Activated CD8-positive, alpha-beta memory T cell treated with anti-CD3 and anti-CD28 coated beads, Interleukin-2, amount 50 U/mL, for 4 hours (primary cell): ENCODE results near the gene RERE.
"Not testable (repeated sequence)": the region's sequence is repeated elsewhere in the genome, so short reads cannot be mapped to it uniquely, and the experiment has no call there.

Experiments
- DNase-seq: peaks from one replicate; pipeline ENCODE4 v3.0.0-alpha.2; 2020

RERE gene

GRCh38 chr1:8712413-8713231 is 104.8 kb downstream of the RERE start:
- DNase-seq = no peak

- DNase-seq = no peak
Observed at GRCh38 chr1:8711873-8712412, 105.5 kb downstream of the RERE start.

DNA sequence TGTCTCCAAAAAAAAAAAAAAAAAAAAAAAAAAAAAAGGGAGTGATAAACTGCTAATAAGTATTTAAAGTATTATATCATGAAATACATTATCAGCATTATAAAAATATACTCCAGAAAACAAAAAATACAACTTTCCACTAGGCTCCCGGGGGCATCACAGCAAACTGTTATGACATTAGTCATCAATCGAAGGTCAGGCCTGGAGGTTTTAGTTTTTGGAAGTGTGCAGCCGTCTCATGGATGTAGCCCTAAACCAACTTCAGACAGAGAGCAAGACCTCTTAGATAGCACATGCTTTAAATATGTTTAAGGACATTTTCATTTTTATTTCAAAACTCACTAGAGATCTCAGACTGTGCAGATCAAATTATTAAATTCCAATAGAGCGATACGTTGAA is 106.3 kb downstream of the RERE start:
- DNase-seq = no peak

DNA sequence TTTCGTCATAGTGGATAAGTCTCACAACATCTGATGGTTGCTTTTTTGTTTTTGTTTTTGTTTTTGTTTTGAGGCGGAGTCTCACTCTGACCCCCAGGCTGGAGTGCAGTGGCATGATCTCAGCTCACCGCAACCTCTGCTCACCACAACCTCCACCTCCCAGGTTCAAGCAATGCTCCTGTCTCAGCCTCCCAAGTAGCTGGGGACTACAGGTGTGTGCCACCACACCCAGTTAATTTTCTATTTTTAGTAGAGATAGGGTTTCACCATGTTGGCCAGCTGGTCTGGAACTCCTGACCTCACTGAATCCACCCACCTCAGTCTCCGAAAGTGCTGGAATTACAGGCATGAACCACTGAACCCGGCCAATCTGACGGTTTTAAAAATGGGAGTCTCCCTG is 109.2 kb downstream of the RERE start:
- no peak for DNase-seq

- DNase-seq = no peak
Observed at GRCh38 chr1:8706995-8707396, 110.4 kb downstream of the RERE start.

DNA sequence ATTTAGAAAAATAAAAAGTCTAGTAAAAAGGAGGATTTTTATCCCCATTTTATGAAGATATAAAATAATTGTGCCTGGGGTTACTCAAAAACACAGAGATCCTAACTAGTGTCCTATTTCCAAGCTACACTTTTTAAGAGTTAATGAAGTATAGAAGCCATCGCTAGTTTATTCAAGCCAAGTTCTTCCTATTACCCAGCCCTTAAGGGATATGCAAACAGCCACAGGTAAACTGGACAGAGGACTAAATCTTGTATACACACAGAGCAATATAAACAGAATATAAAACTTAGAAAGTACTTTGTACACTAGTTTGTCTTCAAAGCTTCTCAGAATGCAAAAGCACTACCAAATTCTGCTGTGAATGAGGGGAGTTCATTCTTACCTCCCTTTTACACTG is 111.1 kb downstream of the RERE start:
- DNase-seq = no peak

DNA sequence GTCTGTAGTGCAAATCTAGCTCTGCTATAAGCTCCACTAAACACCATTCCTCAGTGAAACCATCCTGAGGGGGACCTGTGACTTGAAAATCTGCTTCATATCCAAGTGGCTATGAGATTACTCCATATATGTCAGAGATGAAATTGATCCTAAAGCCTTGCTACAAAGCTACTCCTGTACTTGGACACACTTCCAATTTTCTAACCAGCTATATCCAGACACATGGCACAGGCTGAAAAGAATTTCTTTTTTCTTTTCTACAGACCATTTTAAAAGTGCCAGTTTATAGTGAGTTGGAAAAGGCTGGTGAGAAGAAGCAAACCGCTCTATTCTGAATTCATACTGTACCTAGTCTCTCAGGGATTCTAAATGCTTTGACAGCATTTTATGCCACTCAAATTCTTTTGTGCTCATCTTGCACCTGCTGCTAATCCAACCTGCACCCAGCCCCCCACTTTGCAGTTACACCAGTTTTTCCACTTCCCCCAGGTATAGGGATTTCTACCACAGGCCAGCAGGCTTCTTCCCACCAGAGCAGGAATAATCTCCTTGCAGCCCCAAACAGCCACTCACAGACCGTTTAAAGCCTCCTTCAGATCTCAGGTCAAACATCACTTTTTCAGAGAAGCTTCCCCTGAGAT is 112.5 kb downstream of the RERE start:
- no peak for DNase-seq

DNA sequence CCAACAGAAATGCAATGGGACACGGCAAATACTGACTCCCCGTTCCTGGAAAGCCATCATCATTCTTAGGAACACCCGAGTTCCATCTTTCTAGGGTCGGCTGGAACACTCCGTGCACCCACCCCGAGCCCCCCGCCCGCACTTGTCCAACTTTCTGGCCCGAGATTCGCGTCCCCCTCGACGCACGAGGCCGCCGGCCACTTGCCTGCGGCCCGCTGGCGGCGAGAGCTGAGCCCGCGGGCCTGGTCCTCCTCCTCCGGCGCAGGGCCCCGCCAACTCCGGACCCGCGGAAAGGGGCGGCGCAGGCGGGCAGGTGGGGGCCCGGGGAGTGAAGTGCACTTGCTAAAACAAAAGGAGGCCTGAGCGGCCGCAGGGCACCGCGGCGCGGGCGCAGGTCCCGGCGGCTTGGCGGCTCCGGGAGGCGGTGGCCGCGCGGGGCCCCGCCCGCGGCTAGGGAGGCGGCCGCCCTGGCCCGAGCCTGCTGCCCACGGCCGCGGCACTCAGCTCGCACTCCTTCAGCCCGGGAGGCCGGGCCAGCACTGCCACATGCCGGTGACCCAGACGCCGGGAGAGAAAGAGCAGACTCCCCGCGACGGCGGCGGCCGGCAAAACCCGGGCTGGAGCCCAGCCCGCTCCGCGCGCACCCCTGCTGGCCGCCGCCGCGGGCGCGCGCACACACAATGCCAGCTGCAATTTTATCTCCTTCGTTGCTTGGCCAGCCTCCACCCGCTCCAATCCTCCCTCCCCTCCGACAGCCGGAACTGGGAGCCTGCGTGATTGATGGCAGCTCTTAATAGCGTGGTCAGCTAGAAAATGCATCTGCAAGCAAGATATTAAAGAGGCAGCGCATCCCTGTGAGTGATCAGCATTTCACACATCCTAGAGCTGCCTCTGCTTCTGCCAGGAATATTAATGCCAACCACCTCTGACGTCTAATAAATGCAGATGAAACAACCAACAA is 114.3 kb downstream of the RERE start:
- DNase-seq = peak; percentile 48

DNA sequence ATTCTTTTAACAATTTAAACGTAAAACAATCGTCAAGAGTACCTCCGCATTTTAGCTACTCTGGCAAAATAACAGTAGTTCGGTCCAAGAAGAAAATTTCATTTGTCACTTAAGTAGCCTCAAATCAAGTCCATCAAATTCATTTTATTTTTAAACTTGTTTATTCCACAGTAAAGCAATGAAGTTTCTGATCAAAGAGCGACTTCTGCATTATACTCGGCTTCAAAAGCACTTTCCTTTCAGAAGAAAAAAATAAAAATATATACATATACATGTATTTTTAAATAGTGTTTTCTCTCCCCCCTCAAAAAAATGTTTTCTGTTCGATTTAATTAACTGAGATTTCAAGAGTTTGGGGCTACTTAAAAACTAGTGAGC is 115.0 kb downstream of the RERE start:
- DNase-seq = no peak

- no peak for DNase-seq
Observed at GRCh38 chr1:8701794-8702471, 115.5 kb downstream of the RERE start.

DNA sequence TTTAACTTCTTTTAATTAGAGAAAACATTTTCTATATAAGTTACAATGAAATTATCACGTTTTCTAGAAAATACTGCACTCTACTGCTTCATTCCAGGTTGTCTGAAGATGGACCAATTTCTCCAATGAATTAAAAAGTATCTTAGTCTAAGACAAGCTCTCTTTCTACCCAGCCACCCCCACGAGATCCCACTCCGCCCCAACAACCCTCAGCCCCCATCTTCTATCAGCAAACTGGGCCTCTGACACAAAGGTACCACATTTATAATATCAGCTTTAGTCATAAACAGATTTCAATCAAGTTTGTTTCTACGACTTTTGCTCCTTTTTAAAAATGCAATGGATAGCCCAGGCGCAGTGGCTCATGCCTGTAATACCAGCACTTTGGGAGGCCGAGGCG is 117.8 kb downstream of the RERE start:
- DNase-seq = no peak

DNA sequence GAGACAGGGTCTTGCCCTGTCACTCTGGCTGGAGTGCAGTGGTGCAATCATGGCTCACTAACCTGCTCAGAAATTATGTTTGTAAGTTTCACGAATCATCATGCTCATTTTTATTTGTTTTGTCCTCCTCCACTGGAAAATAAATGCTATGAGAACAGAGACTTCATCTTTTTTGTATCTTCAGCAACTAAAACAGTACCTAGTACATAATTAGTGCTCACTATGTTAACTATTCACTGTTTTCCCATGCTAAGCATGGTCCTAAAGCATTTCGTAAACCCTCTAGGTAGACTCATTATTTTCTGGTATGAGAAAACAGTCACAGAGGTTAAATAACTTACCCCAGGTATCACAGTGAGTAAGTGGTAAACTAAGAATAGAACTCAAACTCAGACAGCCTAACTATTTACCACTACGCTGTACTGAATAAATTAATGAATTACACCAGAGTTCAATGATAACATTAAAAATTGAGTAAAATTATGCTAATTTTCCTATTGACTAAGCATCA is 118.4 kb downstream of the RERE start:
- no peak for DNase-seq

DNA sequence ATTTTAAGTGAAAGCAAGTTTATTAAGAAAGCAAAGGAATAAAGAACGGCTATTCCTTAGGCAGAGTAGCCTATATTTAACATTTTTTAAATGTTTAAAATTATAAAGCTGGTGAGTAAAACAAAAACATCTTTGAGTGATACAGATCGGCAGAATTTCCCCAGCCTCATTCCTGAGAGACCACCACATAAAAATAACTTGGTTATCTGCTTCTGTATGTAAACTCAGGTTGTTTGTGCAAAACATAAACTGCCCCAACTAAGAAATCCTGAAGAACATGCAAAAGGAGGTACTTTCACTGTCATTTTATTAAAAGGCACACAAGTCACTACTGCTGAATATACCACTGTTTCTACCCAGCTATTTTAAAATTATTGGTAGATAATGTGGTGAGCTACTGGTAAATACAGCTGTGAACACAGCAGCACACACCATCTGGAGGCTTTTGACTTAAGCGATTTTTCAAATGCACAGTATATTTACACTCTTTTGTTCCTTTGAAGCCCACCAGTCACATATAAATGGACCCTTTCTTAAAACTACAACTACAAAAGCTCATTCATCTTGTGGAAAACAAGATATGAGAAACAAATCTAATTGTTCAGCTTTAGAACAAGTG is 119.3 kb downstream of the RERE start:
- DNase-seq = no peak

DNA sequence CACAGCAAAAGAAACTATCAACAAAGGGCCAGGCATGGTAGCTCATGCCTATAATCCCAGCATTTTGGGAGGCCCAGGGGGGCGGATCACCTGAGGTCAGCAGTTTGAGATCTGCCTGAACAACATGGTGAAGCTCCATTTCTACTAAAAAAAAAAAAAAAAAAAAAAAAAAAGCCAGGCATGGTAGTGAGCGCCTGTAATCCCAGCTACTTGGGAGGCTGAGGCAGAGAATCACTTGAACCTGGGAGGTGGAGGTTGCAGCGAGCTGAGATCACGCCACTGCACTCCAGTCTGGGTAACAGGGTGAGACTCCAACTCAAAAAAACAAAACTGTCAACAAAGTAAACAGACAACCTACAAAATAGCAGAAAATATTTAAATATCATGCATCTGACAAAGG is 122.0 kb downstream of the RERE start:
- not testable (repeated sequence) for DNase-seq

DNA sequence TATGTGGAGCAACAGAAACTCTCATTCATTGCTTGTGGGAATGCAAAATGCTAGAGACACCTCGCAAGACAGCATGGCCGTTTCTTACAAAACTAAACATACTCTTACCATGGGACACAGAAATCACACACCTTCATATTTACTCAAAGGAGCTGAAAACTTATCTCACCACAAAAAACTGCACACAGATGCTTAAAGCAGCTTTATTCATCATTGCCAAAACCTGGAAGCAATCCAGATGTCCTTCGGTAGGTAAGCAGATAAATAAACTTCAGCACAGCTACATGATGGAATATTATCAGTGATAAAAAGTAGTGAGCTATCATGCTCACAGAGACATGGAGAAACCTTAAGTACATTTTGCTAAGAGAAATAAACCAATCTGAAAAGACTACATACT is 124.3 kb downstream of the RERE start:
- DNase-seq = no peak

DNA sequence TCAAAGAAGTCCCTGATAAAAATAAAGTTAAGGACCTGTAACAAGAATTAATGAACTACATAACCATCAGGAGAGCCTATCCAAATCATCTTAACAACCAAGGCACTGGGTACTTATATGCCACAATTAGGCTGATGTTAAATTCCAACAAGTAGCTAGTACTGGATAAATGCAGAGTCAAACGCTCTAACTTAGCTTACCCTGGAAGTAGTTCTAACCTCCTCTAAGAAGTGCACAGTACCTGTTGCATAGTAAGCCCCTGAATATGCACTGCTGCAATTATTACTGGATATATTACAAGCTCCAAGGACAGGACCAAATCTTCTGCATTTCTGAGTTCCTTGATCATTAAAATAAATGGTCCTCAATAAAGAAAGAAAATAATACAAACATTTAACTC is 125.8 kb downstream of the RERE start:
- DNase-seq = no peak

DNA sequence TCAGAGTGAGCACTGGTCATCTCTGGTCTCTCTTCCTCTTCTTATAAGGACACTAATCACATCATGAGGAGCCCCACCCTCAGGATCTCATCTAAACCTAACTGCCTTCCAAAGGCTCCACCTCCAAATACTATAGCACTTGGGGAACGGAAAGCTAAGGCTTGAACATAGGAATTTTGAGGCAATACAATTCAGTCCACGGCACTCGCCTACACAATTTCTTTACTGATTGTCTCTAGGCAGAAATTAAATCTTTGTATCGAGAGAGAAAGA is 127.3 kb downstream of the RERE start:
- no peak for DNase-seq

DNA sequence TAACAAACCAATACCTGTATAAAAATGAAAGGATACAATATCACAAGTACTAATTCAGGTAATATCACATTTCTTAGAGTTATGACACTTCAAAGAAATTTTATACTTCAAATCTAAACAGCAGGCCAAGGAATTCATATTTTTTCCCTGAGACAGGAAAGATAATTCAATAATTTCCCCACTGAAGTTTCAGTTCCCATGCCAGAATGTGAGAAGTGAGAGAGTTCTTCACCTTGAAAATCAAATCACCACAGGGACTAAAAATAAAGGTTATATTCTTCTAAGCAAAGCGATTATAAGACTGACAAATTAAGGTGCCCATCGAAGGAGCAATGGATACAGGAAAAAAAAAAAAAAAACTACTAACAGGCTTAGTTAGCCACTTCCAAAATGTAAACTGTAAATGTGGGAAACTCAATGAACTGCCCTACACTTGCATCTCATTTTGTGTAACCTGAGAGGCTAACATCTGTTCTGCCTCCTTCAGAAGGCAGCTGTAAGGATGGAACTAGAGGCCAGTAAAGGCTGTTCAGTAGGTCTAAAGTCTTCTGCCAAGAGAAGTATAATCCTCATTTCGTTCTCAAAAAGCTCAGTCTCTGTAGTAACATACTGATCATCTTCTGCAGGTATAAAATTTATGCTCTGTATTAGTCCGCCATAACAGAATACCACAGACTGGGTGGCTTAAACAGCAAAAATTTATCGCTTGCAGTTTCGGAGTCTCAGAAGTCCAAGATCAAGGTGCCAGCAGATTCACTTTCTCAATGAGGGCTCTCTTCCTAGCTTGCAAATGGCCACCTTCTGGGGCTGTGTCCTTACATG is 127.8 kb downstream of the RERE start:
- no peak for DNase-seq

DNA sequence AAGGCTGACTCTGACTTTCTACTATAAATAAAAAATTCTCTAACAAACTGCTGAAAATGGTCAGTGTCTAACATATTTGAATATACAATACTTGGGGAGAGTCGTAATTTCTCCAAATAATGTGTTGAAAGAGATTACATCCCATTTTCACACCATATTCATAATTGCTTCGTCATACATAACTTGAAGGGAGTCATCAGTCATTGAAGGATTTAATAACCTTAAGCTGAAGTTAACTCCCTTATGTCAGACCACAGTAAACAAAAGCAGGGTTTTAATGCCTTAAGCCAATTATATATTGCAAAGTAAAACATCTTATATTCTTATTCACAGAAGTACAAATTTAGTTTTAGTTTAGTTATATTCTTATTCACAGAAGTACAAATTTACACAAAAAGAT is 129.9 kb downstream of the RERE start:
- no peak for DNase-seq

- DNase-seq = no peak
Observed at GRCh38 chr1:8687039-8687438, 130.4 kb downstream of the RERE start.

GRCh38 chr1:8685463-8685862 is 132.0 kb downstream of the RERE start:
- no peak for DNase-seq
